GM21515 (cell line): Measurements from ENCODE around the gene LIMS1.
"Not testable (repeated sequence)": the region's sequence is repeated elsewhere in the genome, so short reads cannot be mapped to it uniquely, and the experiment has no call there.

Experiments
- ATAC-seq: cut with Tn5 transposase; IDR thresholded peaks from one replicate; pipeline ENCODE4 v1.9.1; 2021; ENCODE audit not compliant: unreplicated experiment

The LIMS1 gene

DNA sequence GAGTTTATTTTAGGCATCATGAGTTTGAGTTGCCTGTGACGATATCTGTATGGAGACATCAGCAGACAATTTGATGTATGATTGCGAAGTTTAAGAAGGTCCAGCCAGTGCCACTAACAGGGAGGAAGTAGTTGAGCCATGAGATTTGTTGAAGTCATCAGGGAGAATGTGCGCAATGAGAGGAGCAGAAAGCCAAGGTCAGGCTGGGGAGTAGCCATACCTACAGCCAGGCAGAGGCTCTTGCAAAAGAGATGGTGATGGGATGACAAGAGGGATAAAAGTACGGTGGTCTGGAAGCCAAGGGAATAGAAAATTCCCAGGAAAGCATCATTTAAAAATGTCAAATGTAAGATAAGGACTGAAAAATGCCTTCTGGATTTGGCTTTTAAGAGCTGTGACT is 51.2 kb downstream of the LIMS1 start:
- ATAC-seq = no peak

DNA sequence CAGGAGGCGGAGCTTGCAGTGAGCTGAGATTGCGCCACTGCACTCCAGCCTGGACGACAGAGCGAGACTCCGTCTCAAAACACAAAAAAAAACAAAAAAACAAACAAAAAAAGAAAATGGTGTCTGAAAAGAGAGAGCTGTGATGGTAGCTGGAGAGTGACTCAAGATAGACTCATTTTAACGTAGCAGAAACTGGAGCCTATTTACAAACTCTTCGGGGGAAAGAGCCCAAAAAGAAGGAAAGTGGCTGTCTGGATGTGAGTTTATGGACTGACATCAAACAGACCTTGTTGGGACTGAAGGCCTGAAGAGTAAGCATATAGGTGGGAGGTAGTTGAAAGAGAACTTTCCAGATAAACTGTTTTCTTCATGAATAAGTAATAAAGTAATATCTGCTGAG is 51.8 kb downstream of the LIMS1 start:
- no peak for ATAC-seq

DNA sequence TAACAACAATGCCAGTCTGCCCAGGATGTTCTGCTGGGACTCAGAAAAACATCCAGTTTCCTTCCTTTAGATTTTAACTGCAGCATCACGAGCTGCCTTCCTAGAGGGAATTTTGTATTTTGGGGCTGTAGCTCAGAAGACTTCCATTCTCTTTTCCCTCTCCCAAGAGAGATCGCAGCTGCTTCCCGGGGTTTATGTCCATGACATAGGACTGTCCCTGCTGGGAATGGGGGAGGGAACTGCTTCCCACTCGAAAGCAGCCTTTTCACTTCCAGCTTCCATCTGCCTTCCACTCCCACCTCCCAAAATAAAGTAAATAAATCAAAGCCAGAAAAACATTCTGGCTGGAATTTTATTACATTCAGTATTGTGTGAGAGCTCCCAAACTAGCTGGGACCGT is 52.4 kb downstream of the LIMS1 start:
- no peak for ATAC-seq

DNA sequence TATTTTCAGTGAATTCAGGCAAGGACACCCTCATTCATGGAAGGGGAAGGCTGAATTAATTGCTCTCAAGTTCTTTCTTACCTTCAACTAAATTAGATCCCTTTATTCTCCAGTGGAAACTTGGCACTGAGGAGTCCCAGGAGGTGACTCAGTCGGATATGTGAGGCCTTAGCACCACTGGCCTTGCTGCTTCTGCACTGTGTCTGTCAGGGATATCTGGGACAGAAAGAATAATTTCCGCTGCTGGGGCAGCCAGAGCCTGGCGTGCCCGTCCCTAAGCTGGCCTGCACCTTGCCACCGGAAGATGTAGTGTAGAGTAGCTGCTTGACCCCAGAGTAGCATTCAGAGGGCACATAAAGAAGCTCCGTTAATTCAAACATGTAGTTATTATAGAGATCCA is 53.4 kb downstream of the LIMS1 start:
- ATAC-seq = no peak

DNA sequence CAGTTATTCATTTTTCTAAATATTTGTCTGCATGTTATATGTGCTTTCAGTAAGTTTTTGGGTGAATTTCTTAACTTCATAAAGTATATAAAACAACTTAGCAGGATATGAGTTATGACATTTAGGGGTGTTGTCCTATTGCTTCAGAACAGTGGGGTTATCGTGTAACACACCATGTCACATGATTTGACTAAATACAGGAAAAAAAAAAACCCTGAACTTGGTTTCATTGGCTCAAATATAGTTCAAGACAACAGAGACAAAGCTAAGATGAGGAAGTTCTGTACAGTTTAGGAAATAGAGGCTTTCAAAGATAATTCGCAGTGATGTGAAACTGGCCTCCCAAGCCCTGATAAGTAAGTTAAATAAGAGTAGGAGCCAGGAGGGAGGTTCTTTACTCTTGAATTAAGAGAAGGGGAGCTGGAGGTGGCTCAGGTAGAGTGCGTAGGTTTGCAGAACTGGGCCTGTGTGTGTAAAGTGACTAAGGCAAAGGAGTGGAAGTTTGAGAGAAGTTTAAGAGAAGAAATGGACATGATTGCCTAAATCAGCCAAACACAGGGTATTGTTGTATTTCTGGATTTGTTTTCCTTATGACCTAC is 53.9 kb downstream of the LIMS1 start:
- peak; percentile 35 for ATAC-seq

DNA sequence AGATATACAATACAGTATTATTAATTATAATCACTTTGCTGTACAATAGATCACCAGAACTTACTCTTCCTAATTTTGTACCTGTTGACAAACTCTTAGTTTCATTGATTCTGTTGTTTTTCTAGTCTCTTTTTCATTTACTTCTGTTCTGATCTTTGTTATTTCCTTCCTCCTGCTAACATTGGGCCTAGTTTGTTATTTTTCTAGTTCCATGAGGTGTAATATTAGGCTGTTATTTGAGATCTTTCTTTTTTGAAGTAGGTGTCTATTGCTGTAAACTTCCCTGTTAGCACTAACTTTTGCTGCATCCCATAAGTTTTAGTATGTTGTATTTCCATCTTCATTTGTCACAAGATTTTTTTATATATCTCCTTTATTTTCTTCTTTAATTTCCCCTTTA is 55.1 kb downstream of the LIMS1 start:
- no peak for ATAC-seq

DNA sequence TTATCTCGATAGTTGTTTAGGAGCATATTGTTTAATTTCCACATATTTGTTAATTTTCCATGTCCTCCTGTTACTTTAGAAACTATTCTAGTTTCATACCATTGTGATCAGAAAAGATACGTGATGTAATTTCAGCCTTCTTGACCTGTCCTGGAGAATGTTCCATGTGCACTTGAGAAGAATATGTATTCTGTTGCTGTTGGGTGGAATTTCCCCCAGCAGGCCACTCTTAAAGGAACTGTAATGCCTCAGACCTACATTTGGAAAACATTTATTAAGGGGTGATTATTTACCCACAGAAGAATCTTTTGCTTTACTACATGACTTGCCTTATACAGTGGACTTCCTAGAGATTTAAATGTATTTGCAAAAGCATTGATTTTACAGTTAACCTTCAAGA is 55.5 kb downstream of the LIMS1 start:
- no peak for ATAC-seq

DNA sequence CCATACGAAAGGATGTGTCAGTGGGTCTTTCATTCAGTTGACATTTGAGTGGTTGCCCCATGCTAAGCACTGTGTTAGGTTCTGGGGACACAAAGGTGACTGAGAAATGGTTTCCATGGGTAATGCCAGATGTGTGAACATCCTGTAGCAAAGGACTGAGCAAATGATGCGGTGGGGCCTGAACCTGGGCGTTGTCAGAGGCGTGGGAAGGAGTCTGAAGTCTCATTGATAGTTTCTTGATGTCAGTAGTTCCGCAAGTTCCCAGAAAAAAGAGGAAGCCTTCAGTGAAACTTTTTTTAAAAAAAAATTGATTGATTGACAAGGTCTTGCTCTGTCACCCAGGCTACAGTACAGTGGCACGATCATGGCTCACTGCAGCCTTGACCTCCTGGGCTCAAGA is 56.9 kb downstream of the LIMS1 start:
- ATAC-seq = no peak

DNA sequence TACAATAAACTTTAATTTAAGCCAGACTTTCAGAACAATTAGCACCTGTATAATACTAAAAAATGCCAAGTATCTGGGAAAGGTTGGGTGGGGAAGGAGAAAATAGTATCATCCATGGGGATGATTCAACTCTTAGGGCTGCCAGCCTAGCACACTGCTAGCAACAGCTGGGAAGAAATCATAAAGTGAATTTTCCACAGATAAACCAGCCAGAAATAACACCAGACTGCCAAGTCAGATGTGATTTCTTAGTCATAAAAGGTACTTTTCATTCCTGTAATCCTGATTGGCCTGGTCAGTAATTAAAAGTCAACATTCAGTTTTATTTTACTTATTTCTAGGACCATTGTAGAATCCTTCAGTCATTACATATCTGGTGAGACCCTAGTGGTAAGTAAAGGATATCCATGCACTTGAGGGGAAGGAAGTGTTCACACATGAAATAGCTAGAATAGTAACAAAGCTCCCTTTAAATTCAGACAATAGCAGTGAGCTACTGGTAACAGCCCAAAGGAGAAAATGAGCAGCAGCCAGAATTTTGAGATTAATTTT is 59.4 kb downstream of the LIMS1 start:
- peak; percentile 2 for ATAC-seq

DNA sequence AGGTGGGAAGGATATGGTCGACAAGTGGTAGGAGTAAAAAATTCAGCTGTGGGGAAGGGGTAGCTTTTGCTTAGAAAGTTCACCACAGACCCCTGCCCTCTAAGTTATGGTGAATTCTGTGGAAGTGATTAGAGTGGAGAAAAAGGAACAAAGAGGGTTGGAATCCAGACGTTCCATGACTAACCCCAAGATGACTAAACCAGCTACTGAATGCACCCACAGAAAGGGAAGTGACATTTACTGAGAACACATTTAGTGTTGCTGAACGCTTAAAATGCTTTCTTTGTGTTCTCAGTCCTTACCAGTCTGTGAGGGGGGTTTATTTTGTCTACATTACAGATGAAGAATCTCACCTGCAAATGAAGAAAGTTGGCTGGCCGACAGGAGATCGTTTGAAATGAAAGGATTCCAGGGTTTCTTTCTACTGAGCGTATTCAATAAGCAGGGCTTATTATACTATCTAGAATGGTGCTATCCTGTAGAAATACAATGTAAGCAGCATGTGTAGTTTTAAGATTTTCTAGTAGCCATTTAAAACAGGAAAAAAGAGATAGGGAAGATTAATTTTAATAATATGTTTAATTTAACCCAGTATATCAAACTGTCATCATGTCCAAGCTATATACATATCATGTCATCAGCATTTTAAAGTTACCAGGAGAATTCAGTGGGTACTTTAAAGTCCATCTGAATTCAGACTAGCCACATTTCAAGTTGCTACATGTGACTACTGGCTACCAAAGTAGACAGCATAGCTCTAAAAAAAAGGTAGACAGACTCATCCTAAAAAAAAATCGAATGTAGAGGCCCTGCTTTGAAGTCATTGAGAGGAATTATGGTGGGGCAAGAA is 60.1 kb downstream of the LIMS1 start:
- peak; percentile 92 for ATAC-seq

DNA sequence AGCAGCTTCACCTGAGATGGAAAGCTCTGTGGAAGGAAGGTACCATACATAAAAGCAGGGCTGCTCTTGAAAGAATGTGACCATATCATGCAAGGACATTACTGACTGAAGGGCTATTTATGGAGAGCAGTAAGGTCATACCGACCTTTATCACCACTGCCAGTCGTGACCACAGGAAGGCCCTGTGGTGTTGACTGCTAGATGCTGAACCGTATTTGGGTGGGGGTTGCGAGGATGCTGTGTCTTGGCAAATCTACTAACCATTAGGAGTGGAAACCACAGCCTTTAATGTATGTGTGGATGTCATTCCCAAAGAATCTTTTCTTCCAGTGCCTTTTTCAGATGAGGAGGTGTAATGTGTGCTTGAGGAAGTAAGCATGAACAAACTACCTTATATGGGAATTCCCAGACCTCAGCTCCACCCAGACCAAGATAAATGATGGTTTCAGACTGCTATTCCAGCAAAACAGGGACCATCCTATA is 60.8 kb downstream of the LIMS1 start:
- no peak for ATAC-seq

DNA sequence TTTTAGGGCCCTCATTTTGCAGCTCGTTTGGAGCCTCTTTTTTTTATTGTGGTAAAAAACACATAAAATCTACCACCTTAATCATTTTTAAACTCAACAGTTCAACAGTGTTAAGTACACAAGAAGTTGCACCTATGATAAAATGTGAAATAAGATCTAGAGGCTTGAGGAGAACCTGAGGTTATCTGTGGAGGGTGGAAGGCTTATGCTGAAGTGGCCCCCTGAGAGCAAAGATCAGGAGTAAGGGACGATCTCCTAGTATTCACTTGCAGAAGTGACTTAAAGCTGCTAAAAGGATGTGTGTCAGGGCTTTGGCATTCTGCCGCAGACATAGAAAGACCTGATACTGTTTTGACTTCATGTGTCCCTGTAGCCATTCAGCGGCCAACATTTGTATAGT is 61.5 kb downstream of the LIMS1 start:
- not testable (repeated sequence) for ATAC-seq

DNA sequence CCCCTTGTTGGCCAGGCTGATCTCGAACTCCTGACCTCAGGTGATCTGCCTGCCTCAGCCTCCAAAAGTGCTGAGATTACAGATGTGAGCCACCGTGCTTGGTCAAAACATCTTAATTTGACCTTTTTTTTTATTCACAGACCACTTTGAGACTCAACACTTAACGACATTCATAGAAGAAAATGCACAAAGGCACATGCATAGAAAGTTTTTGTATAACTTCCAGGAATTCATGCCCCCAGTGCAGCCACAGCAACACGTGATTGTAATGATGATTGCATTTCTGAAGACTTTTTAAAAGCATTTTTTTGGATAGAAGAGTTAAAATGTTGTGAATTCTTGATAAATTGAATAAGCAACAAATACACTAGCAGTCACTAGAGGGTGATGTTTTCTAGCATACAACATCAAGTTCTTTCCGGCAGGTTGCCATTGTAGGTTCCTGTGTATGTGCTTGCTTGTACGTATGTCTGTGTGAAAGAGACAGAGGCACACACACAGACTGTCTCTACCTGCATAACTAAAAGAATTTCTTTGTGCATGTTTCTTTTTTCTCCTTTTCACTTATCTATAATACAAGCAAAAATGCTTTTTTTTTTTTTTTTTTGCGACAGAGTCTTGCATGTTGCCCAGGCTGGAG is 63.0 kb downstream of the LIMS1 start:
- ATAC-seq = not testable (repeated sequence)

DNA sequence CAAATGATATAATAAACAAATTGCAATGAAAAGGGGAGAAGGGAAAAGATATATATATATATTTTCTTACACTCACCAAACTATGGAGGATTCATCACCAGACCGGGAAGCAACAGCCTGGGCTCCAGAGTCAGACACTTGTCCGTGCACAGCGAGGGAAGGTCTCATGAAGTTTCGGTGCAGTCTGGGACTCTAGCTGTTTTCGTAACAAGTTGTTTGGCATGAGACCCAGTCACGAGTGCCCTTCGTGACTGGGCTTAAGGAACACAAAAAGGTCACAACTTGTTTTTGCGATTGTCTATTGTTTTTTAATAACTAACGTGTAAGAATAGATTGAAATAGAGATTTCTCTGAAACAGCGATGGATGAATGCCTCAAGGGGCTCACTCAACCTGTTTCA is 66.9 kb downstream of the LIMS1 start:
- ATAC-seq = not testable (repeated sequence)

DNA sequence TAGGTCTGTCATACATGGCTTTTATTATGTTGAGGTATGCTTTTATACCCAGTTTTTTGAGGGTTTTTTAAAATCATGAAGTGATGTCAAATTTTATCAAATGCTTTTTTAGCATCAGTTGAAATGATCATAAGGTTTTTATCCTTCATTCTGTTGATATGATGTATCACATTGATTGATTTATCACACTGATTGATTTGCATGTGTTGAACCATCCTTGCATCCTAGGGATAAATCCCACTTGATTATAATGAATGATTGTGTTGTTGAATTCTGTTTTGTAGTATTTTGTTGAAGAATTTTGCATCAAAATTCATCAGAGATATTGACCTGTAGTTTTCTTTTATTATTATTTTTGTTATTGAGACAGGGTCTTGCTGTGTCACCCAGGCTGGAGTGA is 68.2 kb downstream of the LIMS1 start:
- ATAC-seq = no peak

DNA sequence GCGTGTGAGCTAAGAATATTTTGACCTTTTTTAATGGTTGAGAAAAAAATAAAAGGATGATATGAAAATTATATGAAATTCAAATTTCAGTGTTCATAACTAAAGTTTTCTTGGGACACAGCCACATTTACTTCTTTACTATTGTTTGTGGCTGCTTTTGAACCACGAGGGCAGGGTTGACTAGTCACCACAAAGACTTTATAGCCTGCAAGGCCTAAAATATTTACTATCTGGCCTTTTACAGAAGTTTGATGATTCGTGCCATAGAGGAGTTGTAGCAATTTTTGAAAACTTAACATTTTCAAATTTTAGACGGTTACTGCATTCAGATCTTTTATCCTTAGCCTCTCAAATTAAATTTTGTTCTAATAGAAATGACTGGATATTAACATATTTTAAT is 69.9 kb downstream of the LIMS1 start:
- no peak for ATAC-seq

DNA sequence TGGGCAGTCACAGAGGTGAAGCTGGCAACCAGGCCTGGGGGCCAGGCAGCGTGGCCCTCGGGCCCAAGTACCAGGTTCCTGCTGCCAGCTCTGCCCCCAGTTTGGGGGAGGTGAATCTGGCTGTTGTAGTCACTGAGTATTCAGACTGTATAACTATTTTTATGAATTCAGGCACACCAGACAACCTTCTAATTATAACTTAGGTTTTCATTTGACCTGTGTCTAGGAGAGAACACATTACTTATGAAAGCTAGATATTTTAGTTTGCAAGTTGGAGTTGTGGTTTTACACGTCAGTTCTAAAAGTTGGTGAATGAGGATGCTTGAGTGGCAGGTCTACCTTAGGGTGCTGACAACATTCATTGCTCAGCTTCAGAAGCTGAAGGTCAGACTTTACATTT is 71.7 kb downstream of the LIMS1 start:
- peak; percentile 49 for ATAC-seq

DNA sequence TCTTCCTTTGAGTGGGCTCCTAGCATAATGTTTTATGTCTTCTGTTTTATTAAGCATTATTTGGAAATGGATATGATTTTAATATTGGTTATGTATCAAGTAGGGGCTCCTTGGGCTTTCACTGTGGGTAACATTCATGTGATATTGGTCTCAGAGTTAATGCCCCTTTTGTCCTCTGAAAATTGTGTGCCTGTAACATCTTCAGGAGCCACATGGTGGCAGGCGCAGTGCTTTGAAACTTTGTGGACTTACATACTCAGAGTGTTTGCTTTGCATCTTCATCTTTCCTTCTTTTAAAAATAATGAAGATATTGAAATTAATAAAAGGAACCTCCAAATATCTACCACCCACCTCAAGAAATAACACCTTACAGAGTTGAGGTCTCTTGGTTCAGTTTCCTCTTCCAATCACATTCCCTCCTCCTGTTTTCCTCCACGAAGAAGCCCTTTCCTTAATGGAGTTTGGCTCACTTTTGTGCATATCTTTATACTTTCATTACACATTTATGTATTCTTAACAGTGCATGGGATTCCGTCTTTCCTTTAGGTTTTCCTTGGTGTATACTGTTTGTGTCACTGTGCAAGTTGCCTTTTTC is 73.5 kb downstream of the LIMS1 start:
- no peak for ATAC-seq

DNA sequence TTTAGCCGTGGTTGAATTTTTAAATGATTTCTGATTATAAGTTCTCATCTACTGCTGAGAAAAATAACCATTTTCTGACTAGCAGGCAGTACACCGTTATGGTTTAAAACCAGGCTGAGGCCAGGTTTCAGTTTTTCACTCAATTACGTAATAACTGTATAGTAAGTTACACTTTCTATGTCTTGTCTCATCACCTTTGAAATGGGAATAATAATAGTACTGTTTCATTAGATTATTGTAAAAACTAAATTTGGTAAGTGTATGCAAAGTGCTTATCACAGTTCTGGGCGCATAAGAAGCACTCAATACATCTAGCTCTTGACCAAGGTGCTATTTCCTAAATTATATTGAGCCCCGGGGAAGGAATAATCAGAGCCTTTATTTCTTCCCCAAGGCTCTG is 76.8 kb downstream of the LIMS1 start:
- ATAC-seq = no peak

DNA sequence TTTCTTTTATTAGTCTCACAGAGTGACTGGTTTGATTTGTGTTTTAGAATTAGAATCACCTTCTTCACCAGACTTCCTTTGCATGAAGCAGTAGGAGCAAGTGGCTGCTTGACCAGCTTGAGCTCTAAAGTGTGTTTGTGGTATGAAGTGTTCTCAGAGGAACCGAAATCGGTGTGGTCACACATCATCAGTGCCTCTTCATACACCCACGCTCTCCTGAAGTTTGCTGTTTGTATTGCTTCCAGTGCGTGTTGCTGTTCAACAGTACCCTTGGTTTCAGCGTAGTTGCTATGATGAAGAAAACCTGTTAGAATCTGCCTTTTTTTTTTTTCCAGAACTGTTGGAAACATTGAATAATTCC is 77.9 kb downstream of the LIMS1 start:
- ATAC-seq = peak; percentile 82

DNA sequence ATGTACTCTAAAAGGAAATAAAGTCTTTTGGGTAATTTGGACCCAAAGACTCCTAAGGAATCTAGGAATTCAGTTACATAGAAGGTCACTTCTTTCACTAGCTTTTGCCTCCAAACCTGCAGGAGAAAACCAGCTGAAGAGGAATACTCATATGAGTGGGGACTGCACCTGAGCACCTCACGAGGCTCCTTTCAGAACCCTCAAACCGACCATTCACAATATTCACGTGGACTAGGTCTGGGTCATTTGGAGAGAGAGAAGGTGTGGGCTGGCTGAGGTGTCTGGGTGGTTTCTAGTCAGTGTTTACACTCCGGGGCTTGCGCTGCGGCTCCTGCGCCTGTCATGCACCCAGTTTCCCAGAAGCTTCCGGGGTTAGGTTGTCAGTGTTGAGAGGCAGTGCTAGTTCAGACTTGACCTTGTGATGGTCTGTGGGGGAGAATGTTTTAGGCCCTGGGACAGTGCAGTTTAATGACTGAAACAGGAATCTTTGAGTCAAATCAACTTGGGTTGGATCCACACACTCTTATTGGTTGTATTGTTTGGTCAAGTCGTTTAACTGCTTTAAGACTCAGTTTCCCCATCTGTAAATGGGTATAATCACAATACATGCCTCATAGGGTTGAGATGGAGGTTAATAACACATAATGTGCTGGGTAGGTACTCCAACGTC is 78.4 kb downstream of the LIMS1 start:
- peak; percentile 80 for ATAC-seq
